Sigmoid colon (tissue), 7 donors: ENCODE measurements around the gene MAPK12. TPM values are rescaled to one million over a fixed set of nuclear protein-coding genes. Genes with fewer than 3 reads are reported as not detected.

Source experiments
- DNase-seq: peaks from one replicate; pipeline ENCODE4 v3.0.0-alpha.2; 2019
- H3K27ac ChIP-seq, 4 donors: fragments of 200-600 bp; sonication (generic); one replicate each; pipeline ENCODE4 v1.5.1; 2016 to 2019; ENCODE audit warnings: mild to moderate bottlenecking in 1 of 4
- H3K27me3 ChIP-seq, 3 donors: fragments of 200-600 bp; sonication (generic); one replicate each; pipeline ENCODE4 v1.5.1; 2019; ENCODE audit warnings: mild to moderate bottlenecking in 1 of 3
- H3K36me3 ChIP-seq, 4 donors: fragments of 200-600 bp; sonication (generic); one replicate each; pipeline ENCODE4 v1.5.1; 2016 to 2019
- H3K4me1 ChIP-seq, 4 donors: fragments of 200-600 bp; sonication (generic); one replicate each; pipeline ENCODE4 v1.5.1; 2017 to 2019
- H3K4me3 ChIP-seq, 4 donors: fragments of 200-600 bp; sonication (generic); one replicate each; pipeline ENCODE4 v1.5.1; 2017 to 2019; ENCODE audit warnings: mild to moderate bottlenecking in 2 of 4, moderate library complexity in 1 of 4
- H3K9me3 ChIP-seq, 4 donors: fragments of 200-600 bp in 3 of 4; sonication (generic) in 3 of 4; one replicate each; pipeline versions ENCODE4 v1.5.1 to v1.6.1; 2013 to 2019
- EP300 ChIP-seq, 4 donors: sonication (generic); formaldehyde crosslinking; IDR thresholded peaks; one replicate each; pipeline ENCODE4 v1.6.1; 2017; ENCODE audit warnings: antibody characterized with exemption in 4 of 4
- POLR2A ChIP-seq, 2 donors: fragments of 450-650 bp; IDR thresholded peaks; one replicate each; pipeline ENCODE4 v1.6.1; 2016; ENCODE audit warnings: antibody characterized with exemption in 2 of 2, mild to moderate bottlenecking in 2 of 2, moderate library complexity in 2 of 2
- POLR2AphosphoS5 ChIP-seq, 4 donors: sonication (generic); formaldehyde crosslinking; IDR thresholded peaks; one replicate each; pipeline ENCODE4 v1.6.1; 2017; ENCODE audit warnings: antibody characterized with exemption in 4 of 4
- WGBS, 2 donors: extraction: QIAGEN DNeasy Blood & Tissue Kit; methylation state at CpG; one replicate each; pipeline ENCODE4 v1.1.7; 2013; 5-methylcytosine and 5-hydroxymethylcytosine counted together
- intact Hi-C: fragments of 100-400 bp; cut with DNase I; formaldehyde crosslinking; loops from one replicate; pipeline ENCODE4 v1.15.1; 2023
- polyA plus RNA-seq, 3 donors: library from polyadenylated mRNA; stranded (reverse); fragments of 200-250 nt; gene quantifications; one replicate each; pipeline ENCODE4 v1.2.3, GENCODE V29; 2013
- total RNA-seq, 4 donors: library from RNA; depleted of rRNA; stranded (reverse); fragments of >200 nt; gene quantifications; one replicate each; pipeline ENCODE4 v1.1.0, GENCODE V29; 2016
- TF ChIP-seq, protein P1 (sequence below), 4 experiments: fragments of 450-650 bp in 3 of 4; fragments of 200-600 bp in 1 of 4; IDR thresholded peaks; one replicate each; pipeline ENCODE4 v1.5.1; 2016 to 2019; ENCODE audit warnings: antibody characterized with exemption in 4 of 4, mild to moderate bottlenecking in 3 of 4, moderate library complexity in 2 of 4
- donor health status: healthy with polysubstance abuse.
- donor health status: Bipolar disorder and iron deficiency.
- donor health status: healthy.

The MAPK12 gene
- total and polyA plus RNA-seq, 7 donors: 0.60 to 10.0 (median 3.9) TPM

DNA sequence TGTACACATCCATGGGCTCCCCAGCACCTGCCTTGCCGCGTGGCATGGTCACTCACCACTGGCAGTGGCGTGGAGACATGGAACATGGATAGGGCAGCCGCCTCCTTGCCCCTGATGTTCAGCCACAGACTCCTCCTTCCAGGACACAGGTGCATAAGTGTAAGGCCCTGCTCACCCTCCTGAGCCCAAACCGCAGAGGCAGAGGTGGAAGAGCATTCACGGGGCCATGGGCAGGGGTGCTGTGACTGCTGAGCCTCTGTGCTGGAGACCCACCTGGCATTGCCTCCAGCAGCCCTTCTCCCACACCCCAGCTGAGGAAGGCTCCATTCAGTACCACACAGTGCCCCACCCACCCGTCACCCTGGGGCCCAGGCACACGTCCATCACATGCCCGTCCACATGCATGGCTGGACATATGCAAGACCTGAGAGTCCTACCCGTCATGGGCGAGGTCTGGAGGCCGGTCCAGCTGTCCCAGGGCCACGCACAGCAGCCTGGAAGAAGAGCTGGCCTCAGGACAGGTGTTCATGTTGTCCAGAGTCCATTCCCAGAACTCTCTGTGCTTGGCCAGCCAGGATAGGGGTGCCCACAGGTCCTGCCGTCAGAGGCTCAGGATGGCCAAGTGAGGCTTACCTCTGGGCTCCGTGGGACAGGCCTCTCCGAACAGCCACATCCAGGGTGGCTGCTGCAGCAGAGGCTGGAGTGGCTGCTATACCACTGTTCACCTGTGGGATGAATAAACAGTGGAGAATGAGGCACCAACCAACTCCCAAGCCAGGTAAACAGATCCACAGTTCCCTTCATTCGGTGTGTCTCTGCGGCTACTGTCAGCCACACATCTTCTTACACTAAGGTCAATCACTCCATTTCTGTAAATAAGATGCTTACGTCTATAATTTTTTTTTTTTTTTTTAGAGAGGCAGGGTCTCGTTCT, 15.0 kb downstream of the MAPK12 start:
- no peak for TF ChIP-seq POLR2A (IDR thresholded peaks at IDR 0.05)
- TF ChIP-seq EP300 (IDR thresholded peaks at IDR 0.05): no peak
- TF ChIP-seq, protein P1, sequence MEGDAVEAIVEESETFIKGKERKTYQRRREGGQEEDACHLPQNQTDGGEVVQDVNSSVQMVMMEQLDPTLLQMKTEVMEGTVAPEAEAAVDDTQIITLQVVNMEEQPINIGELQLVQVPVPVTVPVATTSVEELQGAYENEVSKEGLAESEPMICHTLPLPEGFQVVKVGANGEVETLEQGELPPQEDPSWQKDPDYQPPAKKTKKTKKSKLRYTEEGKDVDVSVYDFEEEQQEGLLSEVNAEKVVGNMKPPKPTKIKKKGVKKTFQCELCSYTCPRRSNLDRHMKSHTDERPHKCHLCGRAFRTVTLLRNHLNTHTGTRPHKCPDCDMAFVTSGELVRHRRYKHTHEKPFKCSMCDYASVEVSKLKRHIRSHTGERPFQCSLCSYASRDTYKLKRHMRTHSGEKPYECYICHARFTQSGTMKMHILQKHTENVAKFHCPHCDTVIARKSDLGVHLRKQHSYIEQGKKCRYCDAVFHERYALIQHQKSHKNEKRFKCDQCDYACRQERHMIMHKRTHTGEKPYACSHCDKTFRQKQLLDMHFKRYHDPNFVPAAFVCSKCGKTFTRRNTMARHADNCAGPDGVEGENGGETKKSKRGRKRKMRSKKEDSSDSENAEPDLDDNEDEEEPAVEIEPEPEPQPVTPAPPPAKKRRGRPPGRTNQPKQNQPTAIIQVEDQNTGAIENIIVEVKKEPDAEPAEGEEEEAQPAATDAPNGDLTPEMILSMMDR (IDR thresholded peaks at IDR 0.05): no peak
- TF ChIP-seq POLR2AphosphoS5 (IDR thresholded peaks at IDR 0.05): no peak
- Histone ChIP-seq H3K4me3 (no peak overlapping the region), H3K27me3 (no peaks in the 10 kb centered on the region), H3K36me3 (peaks cover 0 to 14% (median 3%) of the 10 kb centered on the region in 4 donors), H3K9me3 (no peaks in the 10 kb centered on the region), H3K4me1 (peaks cover 3 to 74% (median 54%) of the 10 kb centered on the region in 4 donors), H3K27ac (peak overlapping the region in 1 of 4 donors; percentile 92)
- DNase-seq: no peak
- intact Hi-C loops: loop anchor here (2.0 to 5.0 kb wide), 2 partner anchors 56 to 281 kb away; partner anchors contain the start of gene SCO2
- 88% methylated on average over 20 of the region's 20 CpGs for WGBS, 2 donors

DNA sequence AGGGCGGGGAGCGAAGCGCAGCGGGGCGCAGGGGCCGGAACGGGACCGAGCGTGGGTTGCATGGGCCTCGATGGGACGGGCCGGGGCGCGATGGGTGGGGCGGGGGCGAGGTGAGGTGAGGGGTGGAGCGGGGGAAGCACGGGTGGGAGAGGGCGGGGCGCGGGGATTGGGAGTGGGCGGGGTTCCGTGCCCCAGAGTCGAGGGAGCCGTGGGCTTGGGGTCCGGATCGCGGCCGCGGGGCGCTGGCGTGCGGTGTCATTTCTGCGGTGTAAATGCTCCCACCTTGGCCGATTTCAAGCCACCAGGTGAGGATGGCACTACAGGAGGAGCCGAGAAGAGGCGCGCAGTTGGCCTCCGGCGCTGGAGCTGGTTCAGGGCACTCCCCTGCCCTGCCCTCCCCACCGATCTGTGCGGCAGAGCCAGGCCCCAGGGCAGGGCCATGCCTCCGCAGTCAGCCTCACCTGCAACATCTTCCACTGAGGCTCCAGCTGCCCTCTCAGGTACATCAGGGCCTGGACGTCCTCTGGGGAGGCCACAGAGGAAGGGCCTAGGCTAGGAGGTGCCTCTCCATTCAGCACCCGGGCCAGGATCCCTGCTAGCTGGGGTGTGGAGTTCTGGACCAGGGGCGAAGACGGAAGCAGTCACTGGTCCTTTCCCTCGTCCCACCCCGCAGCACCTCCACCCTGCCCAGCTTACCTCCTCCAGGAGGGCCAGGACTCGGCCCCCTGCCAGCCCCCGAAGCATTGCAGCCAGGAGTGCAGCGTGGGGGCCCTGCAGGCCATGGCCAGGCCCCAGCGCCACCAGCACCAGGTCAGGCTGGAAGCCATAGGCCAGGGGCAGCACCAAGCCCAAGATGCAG, 16.0 kb downstream of the MAPK12 start:
- H3K4me1 ChIP-seq: peaks cover 3 to 74% (median 54%) of the 10 kb centered on the region in 4 donors
- TF ChIP-seq POLR2A (IDR thresholded peaks at IDR 0.05) (no peak), POLR2AphosphoS5 (IDR thresholded peaks at IDR 0.05) (no peak), EP300 (IDR thresholded peaks at IDR 0.05) (no peak)
- TF ChIP-seq, protein P1 (IDR thresholded peaks at IDR 0.05): no peak
- H3K9me3 ChIP-seq: no peaks in the 10 kb centered on the region
- intact Hi-C loops: loop anchor here (2.0 to 5.0 kb wide), 2 partner anchors 57 to 282 kb away; partner anchors contain the start of gene SCO2
- peak overlapping the region; percentile 84 to 94 (median 89) for H3K4me3 ChIP-seq
- no peak for DNase-seq
- peaks cover 0 to 14% (median 3%) of the 10 kb centered on the region in 4 donors for H3K36me3 ChIP-seq
- H3K27ac ChIP-seq: peak overlapping the region; percentile 92 to 97 (median 96)
- WGBS, 2 donors: 11 to 15% methylated on average over 53 of the region's 53 CpGs
- H3K27me3 ChIP-seq: no peaks in the 10 kb centered on the region

DNA sequence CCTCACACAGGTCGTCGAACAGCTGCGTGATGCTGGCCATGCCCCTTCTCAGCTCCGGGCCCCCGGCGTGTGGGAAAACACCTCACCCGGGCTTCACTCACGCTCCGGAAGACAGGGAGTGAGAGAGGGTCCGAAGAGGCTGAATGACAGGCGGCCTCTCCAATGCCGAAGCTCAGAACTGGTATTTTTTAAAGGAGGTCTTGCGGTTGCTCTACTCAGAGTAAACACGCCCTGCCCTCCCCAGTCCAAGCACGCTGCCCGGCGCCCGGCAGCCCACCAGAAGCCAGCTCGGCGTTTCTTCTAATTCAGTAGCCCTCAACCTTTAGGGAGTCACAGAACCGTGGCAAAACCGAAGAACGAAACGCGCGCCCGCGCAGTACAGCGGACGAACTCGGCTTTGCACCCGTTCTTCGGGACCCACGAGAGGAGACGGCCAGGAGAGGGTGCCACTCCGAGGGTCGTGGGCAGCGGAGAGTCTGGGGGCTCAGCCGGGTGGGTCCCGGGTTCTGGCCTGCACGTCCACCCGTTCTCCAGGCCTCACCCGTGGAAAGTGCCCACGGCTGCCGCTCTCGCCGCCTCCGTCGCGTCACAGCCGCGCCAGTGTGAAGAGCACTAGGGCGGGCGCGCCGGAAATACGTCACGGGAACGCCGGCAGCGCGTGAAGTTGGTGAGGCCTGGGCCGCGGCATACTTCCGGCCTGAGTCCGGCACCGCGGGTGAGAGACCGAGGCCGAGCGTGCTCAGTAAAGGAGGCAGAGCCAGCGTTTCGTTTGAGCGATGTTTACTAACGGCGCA, 16.9 kb downstream of the MAPK12 start, which contains the start of gene TUBGCP6:
TUBGCP6 (minus strand) TSS at position 604 of the 794 bp plus-strand sequence; CDS start at position 40, 564 bp downstream.
- peaks cover 3 to 67% (median 46%) of the 10 kb centered on the region in 4 donors for H3K4me1 ChIP-seq
- intact Hi-C loops: loop anchor here (5.0 kb wide), 3 partner anchors 263 to 383 kb away; partner anchors contain the start of genes ARSA, LMF2, NCAPH2 and SCO2
- WGBS, 2 donors: 0% methylated on average over 76 of the region's 76 CpGs

More for the DNA sequence above, 16.9 kb downstream of the MAPK12 start, which contains the start of gene TUBGCP6:
- Histone ChIP-seq H3K4me3 (peak within 1 kb of the TSS; percentile 84 to 94 (median 89)), H3K36me3 (peaks cover 5 to 20% (median 8%) of the 10 kb centered on the region in 4 donors), H3K9me3 (no peaks in the 10 kb centered on the region), H3K27me3 (no peaks in the 10 kb centered on the region), H3K27ac (peak within 1 kb of the TSS; percentile 92 to 97 (median 96))
- DNase-seq: peak; percentile 98
- TF ChIP-seq POLR2AphosphoS5 (IDR thresholded peaks at IDR 0.05) (peak; percentile 94 to 98 (median 96)), POLR2A (IDR thresholded peaks at IDR 0.05) (peak; percentile 83 to 87), EP300 (IDR thresholded peaks at IDR 0.05) (peak in 1 of 4 donors; percentile 73)
- TF ChIP-seq, protein P1 (IDR thresholded peaks at IDR 0.05): peak in 3 of 4 experiments; percentile 18 to 29 (median 21)
